ENCODE data around the gene SORBS2. TPM values are rescaled to one million over a fixed set of nuclear protein-coding genes. Genes with fewer than 3 reads are reported as not detected.

The SORBS2 gene
- total RNA-seq, 4 donors from 2014 or later, result 821 to 1,626 (median 1,353) TPM

GRCh38 chr4:185819144-185819543, 7.2 kb upstream of the SORBS2 start:
- TF ChIP-seq CTCF (IDR thresholded peaks at IDR 0.05) (no peak), EP300 (IDR thresholded peaks at IDR 0.05) (no peak), POLR2AphosphoS5 (IDR thresholded peaks at IDR 0.05) (no peak), POLR2A (IDR thresholded peaks at IDR 0.05; ENCODE audit: low read depth) (no peak)
- intact Hi-C loops (cut with DNase I), result no loop called here
- 97% methylated on average over 5 of the region's 5 CpGs for WGBS
- peaks cover 8 to 10% (median 8%) of the 10 kb centered on the region in 4 donors for H3K4me1 ChIP-seq
- no peak overlapping the region for H3K27ac ChIP-seq (replicated peaks in 1 of 4)
- H3K9me3 ChIP-seq, result no peaks in the 10 kb centered on the region
- no peaks in the 10 kb centered on the region for H3K36me3 ChIP-seq
- no peak overlapping the region for H3K4me3 ChIP-seq
- DNase-seq (ENCODE audit: extremely low spot score), result no peak
- no peaks in the 10 kb centered on the region for H3K27me3 ChIP-seq

GRCh38 chr4:185817403-185817818, 5.4 kb upstream of the SORBS2 start:
- intact Hi-C loops (cut with DNase I), result no loop called here
- TF ChIP-seq CTCF (IDR thresholded peaks at IDR 0.05), result no peak
- TF ChIP-seq POLR2A (IDR thresholded peaks at IDR 0.05; ENCODE audit: low read depth), result no peak
- no peak for TF ChIP-seq EP300 (IDR thresholded peaks at IDR 0.05)
- TF ChIP-seq POLR2AphosphoS5 (IDR thresholded peaks at IDR 0.05), result no peak
- H3K27ac ChIP-seq (replicated peaks in 1 of 4), result no peak overlapping the region
- DNase-seq (ENCODE audit: extremely low spot score), result peak; percentile 84
- 38% methylated on average over 8 of the region's 8 CpGs for WGBS
- no peaks in the 10 kb centered on the region for H3K36me3 ChIP-seq
- H3K4me3 ChIP-seq, result no peak overlapping the region
- no peaks in the 10 kb centered on the region for H3K27me3 ChIP-seq
- peaks cover 8 to 10% (median 8%) of the 10 kb centered on the region in 4 donors for H3K4me1 ChIP-seq
- no peaks in the 10 kb centered on the region for H3K9me3 ChIP-seq

GRCh38 chr4:185813133-185813532, 1.1 kb upstream of the SORBS2 start:
- H3K4me3 ChIP-seq, result no peak overlapping the region
- no peak overlapping the region for H3K27ac ChIP-seq (replicated peaks in 1 of 4)
- H3K4me1 ChIP-seq, result peaks cover 8 to 10% (median 8%) of the 10 kb centered on the region in 4 donors
- no peak for TF ChIP-seq EP300 (IDR thresholded peaks at IDR 0.05)
- TF ChIP-seq CTCF (IDR thresholded peaks at IDR 0.05), result no peak
- TF ChIP-seq POLR2AphosphoS5 (IDR thresholded peaks at IDR 0.05), result no peak
- WGBS, result 95% methylated on average over 8 of the region's 8 CpGs
- H3K9me3 ChIP-seq, result no peaks in the 10 kb centered on the region
- peaks cover 0 to 4% (median 0%) of the 10 kb centered on the region in 4 donors for H3K36me3 ChIP-seq
- intact Hi-C loops (cut with DNase I), result no loop called here
- H3K27me3 ChIP-seq, result no peaks in the 10 kb centered on the region
- no peak for DNase-seq (ENCODE audit: extremely low spot score)

- Histone ChIP-seq H3K9me3 (no peaks in the 10 kb centered on the region), H3K27me3 (no peaks in the 10 kb centered on the region), H3K4me1 (no peaks in the 10 kb centered on the region), H3K27ac (replicated peaks in 1 of 4) (peak overlapping the region in 2 of 4 donors; percentile 16 to 54), H3K4me3 (peak overlapping the region; percentile 36 to 51 (median 46)), H3K36me3 (peaks cover 0 to 4% (median 0%) of the 10 kb centered on the region in 4 donors)
- WGBS, result 88% methylated on average over 13 of the region's 13 CpGs
- intact Hi-C loops (cut with DNase I), result no loop called here
- no peak for DNase-seq (ENCODE audit: extremely low spot score)
- no peak for TF ChIP-seq EP300 (IDR thresholded peaks at IDR 0.05)
- TF ChIP-seq POLR2A (IDR thresholded peaks at IDR 0.05; ENCODE audit: low read depth), result no peak
- no peak for TF ChIP-seq CTCF (IDR thresholded peaks at IDR 0.05)
- TF ChIP-seq POLR2AphosphoS5 (IDR thresholded peaks at IDR 0.05), result no peak
These were observed 1.1 kb downstream of the SORBS2 start for GRCh38 chr4:185810746-185811508.
